ENCODE measurements around the gene TMEM69. TPM values are rescaled to one million over a fixed set of nuclear protein-coding genes. Genes with fewer than 3 reads are reported as not detected.
"Not testable (repeated sequence)": the region's sequence is repeated elsewhere in the genome, so short reads cannot be mapped to it uniquely, and the experiment has no call there.

The TMEM69 gene
- total RNA-seq, 2 donors from 2014 or later: 21.4 to 23.6 TPM

DNA sequence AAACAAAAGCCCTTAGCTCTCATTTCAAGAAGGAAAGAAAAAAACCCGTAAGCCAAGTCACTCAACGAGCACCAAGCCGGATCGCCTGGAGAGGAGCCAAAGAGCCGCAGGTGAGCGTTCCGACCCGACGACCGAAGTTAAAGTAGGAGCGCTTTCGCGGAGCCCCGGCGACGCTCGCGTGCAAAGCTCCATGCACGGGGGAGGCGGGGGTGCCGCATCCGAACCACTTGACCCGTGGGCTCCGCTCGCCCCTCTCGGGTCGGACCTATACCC is 2.0 kb upstream of the TMEM69 start:
- H3K4me1 ChIP-seq: peaks cover 17% of the 10 kb centered on the region
- intact Hi-C loops (cut with DNase I): no loop called here

DNA sequence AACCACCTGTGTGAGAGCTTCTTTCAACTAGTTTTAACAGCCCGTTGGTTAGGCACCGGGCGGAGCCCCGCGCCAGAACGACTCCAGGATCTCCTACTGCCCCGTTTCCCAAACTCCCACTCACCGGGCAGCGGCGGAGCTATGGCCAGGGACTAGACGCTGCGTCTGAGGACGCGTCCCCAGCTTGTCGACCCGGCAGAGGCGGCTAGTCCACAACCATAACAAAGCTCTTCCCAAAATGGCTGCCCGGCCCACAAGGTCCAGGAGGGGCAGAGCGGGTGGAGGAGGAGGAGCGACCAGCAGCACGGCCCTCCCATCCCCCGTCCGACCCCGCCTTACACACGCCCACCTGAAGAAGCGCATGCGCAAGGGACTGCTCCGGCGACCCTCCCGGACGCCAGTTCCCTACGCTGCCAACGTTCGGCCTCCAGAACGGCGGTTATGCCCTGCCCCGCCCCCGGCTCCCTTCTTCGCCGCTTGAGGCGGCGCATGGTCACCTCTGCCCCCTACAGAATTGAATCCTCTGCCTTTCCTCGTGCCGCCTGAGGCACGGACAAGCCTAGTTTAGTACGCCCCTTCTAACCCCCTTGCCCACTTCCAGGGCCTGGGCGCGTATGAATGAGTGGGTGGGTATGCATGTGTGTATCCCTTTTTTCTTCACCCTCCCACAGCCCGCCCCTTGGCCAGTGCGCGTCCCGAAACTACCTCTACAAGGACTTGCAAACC is 1.5 kb upstream of the TMEM69 start, which contains the start of gene GPBP1L1:
TSS of gene GPBP1L1 (minus strand) at position 246 of the 726 bp plus-strand sequence. CDS start 27,446 bp downstream, outside the sequence.
- H3K27ac ChIP-seq: peak within 1 kb of the TSS; percentile 99
- H3K4me1 ChIP-seq: peaks cover 12% of the 10 kb centered on the region
- TF ChIP-seq, protein P1, sequence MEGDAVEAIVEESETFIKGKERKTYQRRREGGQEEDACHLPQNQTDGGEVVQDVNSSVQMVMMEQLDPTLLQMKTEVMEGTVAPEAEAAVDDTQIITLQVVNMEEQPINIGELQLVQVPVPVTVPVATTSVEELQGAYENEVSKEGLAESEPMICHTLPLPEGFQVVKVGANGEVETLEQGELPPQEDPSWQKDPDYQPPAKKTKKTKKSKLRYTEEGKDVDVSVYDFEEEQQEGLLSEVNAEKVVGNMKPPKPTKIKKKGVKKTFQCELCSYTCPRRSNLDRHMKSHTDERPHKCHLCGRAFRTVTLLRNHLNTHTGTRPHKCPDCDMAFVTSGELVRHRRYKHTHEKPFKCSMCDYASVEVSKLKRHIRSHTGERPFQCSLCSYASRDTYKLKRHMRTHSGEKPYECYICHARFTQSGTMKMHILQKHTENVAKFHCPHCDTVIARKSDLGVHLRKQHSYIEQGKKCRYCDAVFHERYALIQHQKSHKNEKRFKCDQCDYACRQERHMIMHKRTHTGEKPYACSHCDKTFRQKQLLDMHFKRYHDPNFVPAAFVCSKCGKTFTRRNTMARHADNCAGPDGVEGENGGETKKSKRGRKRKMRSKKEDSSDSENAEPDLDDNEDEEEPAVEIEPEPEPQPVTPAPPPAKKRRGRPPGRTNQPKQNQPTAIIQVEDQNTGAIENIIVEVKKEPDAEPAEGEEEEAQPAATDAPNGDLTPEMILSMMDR (IDR thresholded peaks at IDR 0.05): no peak
- peak; percentile 99 for DNase-seq
- H3K9ac ChIP-seq (ENCODE audit: low read depth in 2 of 2, low read length in 2 of 2): peak within 1 kb of the TSS; percentile 93 to 100
- intact Hi-C loops (cut with DNase I): no loop called here
- no peaks in the 10 kb centered on the region for H3K9me3 ChIP-seq
- H3K4me3 ChIP-seq: peak within 1 kb of the TSS; percentile 91
- no peaks in the 10 kb centered on the region for H3K27me3 ChIP-seq
- H3K36me3 ChIP-seq: no peaks in the 10 kb centered on the region

More for the DNA sequence above, 2.0 kb upstream of the TMEM69 start:
- Histone ChIP-seq H3K4me3 (peak overlapping the region; percentile 91), H3K9ac (ENCODE audit: low read depth in 2 of 2, low read length in 2 of 2) (peak overlapping the region; percentile 93 to 100), H3K9me3 (no peaks in the 10 kb centered on the region), H3K36me3 (no peaks in the 10 kb centered on the region), H3K27me3 (no peaks in the 10 kb centered on the region), H3K27ac (peak overlapping the region; percentile 99)
- TF ChIP-seq, protein P1 (IDR thresholded peaks at IDR 0.05): no peak
- peak; percentile 82 for DNase-seq

DNA sequence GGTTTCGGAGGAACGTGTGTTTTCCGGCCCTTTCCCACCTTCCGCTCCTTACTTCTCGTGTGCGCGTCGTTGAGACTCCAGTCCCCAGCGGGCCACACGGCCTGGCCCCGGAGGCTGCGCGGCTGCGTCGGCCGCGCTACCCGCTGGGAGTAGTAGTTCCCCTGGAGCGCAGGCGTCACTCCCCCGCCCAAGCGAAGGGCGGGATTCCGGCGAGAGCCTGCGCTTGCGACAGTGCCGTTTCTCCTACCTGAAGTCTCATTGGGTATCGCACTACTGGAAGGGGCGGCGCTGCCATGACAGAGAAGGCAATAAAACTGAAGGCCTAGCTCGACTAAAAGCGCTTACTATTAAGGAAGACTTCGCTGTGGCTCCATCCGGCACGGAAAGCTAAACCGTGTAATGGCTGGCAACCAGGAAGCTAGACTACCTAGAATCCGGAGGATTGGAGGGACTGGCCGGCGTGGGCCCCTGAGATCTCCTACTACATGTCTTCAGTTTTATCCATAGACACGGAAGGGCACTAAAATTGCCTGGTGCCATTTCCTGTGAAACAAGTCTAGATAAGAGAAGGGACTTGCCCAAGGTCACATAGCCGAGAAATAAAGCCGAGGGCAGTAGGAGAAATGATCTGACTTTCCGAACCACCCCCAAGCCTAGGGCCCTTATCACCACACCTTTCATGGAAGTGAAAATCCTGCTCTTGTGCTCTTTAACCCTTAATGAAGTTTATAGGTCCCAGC is 797 bp upstream of the TMEM69 start:
- H3K27me3 ChIP-seq: no peaks in the 10 kb centered on the region
- peak overlapping the region; percentile 90 to 100 for H3K9ac ChIP-seq (ENCODE audit: low read depth in 2 of 2, low read length in 2 of 2)
- TF ChIP-seq, protein P1 (IDR thresholded peaks at IDR 0.05): no peak
- DNase-seq: peak; percentile 97
- no peaks in the 10 kb centered on the region for H3K9me3 ChIP-seq
- peak overlapping the region; percentile 91 for H3K4me3 ChIP-seq
- no peaks in the 10 kb centered on the region for H3K36me3 ChIP-seq
- intact Hi-C loops (cut with DNase I): no loop called here
- peak overlapping the region; percentile 99 for H3K27ac ChIP-seq
- peaks cover 4% of the 10 kb centered on the region for H3K4me1 ChIP-seq

DNA sequence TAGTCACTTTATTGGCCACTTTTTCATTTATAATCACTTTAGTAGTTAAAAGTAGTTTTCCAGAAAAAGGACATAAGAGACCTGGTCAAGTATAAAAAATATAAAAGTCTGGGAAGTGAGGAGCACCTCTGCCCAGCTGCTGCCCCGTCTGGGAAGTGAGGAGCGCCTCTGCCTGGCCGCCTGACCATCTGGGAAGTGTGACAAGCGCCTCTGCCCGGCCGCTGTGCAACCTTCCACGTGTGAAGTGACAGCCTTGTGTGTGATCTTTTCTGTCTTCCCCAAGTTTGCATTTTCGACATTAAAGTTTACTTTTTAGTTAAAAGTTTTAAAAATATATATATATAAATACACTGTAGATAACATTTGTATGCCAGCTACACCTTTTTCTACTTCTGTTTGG is 5.8 kb downstream of the TMEM69 start:
- H3K4me3 ChIP-seq; H3K9me3 ChIP-seq; H3K27me3 ChIP-seq; H3K27ac ChIP-seq; DNase-seq; H3K9ac ChIP-seq (ENCODE audit: low read depth in 2 of 2, low read length in 2 of 2); H3K36me3 ChIP-seq; H3K4me1 ChIP-seq; intact Hi-C loops (cut with DNase I): not testable (repeated sequence)

DNA sequence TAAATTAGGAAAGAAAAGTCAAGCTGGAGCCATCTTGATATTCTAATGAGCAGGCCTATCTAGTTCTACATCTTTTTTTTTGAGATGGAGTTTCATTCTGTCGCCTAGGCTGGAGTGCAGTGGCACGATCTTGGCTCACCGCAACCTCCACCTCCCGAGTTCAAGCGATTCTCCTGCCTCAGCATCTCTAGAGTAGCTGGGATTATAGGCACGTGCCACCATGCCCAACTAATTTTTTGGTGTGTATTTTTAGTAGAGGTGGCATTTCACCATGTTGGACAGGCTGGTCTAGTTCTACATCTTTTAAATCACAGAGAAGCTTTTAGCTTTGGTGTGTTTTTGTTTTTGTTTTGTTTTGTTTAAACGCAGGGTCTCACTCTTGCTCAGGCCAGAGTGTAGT is 6.8 kb downstream of the TMEM69 start:
- Histone ChIP-seq H3K4me3 (no peak overlapping the region), H3K9me3 (no peaks in the 10 kb centered on the region), H3K27me3 (no peaks in the 10 kb centered on the region), H3K27ac (no peak overlapping the region), H3K36me3 (no peaks in the 10 kb centered on the region), H3K9ac (ENCODE audit: low read depth in 2 of 2, low read length in 2 of 2) (no peak overlapping the region), H3K4me1 (no peaks in the 10 kb centered on the region)
- intact Hi-C loops (cut with DNase I): no loop called here
- TF ChIP-seq, protein P1 (IDR thresholded peaks at IDR 0.05): no peak
- no peak for DNase-seq

DNA sequence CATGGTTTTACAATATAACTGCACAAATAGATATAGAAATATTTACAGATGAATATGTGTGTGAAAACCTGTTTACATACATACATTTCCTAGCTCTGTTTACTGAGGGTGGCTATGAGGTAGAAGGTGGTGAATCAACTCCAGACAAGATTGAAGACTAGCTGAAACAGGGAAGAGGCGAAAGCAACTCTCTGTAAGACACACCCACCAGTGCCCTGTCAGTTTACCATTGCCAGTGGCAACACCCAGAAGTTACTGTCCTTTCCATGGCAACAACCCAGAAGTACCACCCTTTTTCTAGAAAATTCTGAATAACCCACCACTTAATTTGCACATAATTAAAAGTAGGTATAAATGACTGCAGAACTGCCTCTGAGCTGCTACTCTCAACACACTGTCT is 16.7 kb downstream of the TMEM69 start:
- intact Hi-C loops (cut with DNase I): no loop called here
- no peaks in the 10 kb centered on the region for H3K4me1 ChIP-seq
- H3K27me3 ChIP-seq: no peaks in the 10 kb centered on the region
- H3K9me3 ChIP-seq: no peaks in the 10 kb centered on the region
- TF ChIP-seq, protein P1 (IDR thresholded peaks at IDR 0.05): no peak
- no peaks in the 10 kb centered on the region for H3K36me3 ChIP-seq
- H3K27ac ChIP-seq: no peak overlapping the region
- no peak overlapping the region for H3K9ac ChIP-seq (ENCODE audit: low read depth in 2 of 2, low read length in 2 of 2)
- H3K4me3 ChIP-seq: no peak overlapping the region
- no peak for DNase-seq

All from colonic mucosa (tissue), 4 donors.